HepG2 (cell line): Measurements from ENCODE around the gene SMIM1. TPM values are rescaled to one million over a fixed set of nuclear protein-coding genes. Genes with fewer than 3 reads are reported as not detected.

Experiments used
- AKAP8 ChIP-seq: sonication (generic); formaldehyde crosslinking; IDR thresholded peaks from 2 replicates; pipeline ENCODE4 v1.5.1; 2020; ENCODE audit warnings: mild to moderate bottlenecking, missing genetic modification reagents
- HOXA5 ChIP-seq: sonication (generic); formaldehyde crosslinking; IDR thresholded peaks from 2 replicates; pipeline ENCODE4 v1.4.0; 2020; ENCODE audit warnings: missing genetic modification reagents
- HOXA7 ChIP-seq: sonication (generic); formaldehyde crosslinking; IDR thresholded peaks from 2 replicates; pipeline ENCODE4 v1.8.1; 2022; ENCODE audit warnings: mild to moderate bottlenecking, missing genetic modification reagents, moderate library complexity
- ISL2 ChIP-seq: sonication (generic); formaldehyde crosslinking; IDR thresholded peaks from 2 replicates; pipeline ENCODE4 v1.5.0; 2020; ENCODE audit warnings: missing genetic modification reagents
- POLR2A ChIP-seq, 2 experiments: IDR thresholded peaks; 2 replicates each; pipeline ENCODE4 v1.6.1; 2011; ENCODE audit warnings: low read depth in 2 of 2, low read length in 2 of 2, mild to moderate bottlenecking in 1 of 2, moderate library complexity in 1 of 2; ENCODE audit not compliant: insufficient read depth in 1 of 2
- SUZ12 ChIP-seq: fragments of 150-350 bp; IDR thresholded peaks from 2 replicates; pipeline ENCODE4 v1.6.1; 2014; ENCODE audit warnings: low read depth, low read length
- ZBTB38 ChIP-seq: sonication (generic); formaldehyde crosslinking; IDR thresholded peaks from 2 replicates; pipeline ENCODE4 v1.5.1; 2020; ENCODE audit warnings: mild to moderate bottlenecking, missing genetic modification reagents
- ZKSCAN1 ChIP-seq: fragments of 150-350 bp; IDR thresholded peaks from 2 replicates; pipeline ENCODE4 v1.6.1; 2014; ENCODE audit warnings: low read length
- ZNF138 ChIP-seq: sonication (generic); formaldehyde crosslinking; IDR thresholded peaks from 2 replicates; pipeline ENCODE4 v1.5.0; 2020; ENCODE audit warnings: mild to moderate bottlenecking, low read depth, missing genetic modification reagents
- ZNF556 ChIP-seq: sonication (generic); formaldehyde crosslinking; IDR thresholded peaks from 2 replicates; pipeline ENCODE4 v1.4.0; 2020; ENCODE audit warnings: mild to moderate bottlenecking, missing genetic modification reagents, borderline replicate concordance
- ZSCAN9 ChIP-seq: IDR thresholded peaks from 2 replicates; pipeline ENCODE4 v1.6.1; 2016; ENCODE audit warnings: borderline replicate concordance
- polyA plus RNA-seq, 8 experiments: library from polyadenylated mRNA; depleted of rRNA in 3 of 8; stranded (reverse) in 7 of 8; unstranded in 1 of 8; fragments of >200 nt; fragmentation: Illumina TruSeq in 4 of 8; extraction: Trizol in 4 of 8; gene quantifications; 2 replicates each; pipeline versions ENCODE4 v1.2.1 to v1.2.3, GENCODE V29; 2011 to 2016; ENCODE audit warnings: low read depth in 4 of 8, missing spikeins in 1 of 8, mixed read lengths in 1 of 8; ENCODE audit not compliant: insufficient read depth in 1 of 8
- total RNA-seq, 5 experiments: library from RNA; depleted of rRNA; stranded (reverse); fragments of >200 nt; fragmentation: Illumina TruSeq; extraction: Trizol; gene quantifications; 2 replicates each; pipeline ENCODE4 v1.2.3, GENCODE V29; 2016; ENCODE audit warnings: low read depth in 1 of 5
- TF ChIP-seq, protein P1 (sequence below): sonication (generic); formaldehyde crosslinking; IDR thresholded peaks from 2 replicates; pipeline ENCODE4 v1.8.0; 2022; ENCODE audit warnings: mild to moderate bottlenecking, missing genetic modification reagents
- TF ChIP-seq, protein P2 (sequence below): sonication (generic); formaldehyde crosslinking; IDR thresholded peaks from 2 replicates; pipeline ENCODE4 v1.4.0; 2020; ENCODE audit warnings: missing genetic modification reagents
- TF ChIP-seq, protein P3 (sequence below): sonication (generic); formaldehyde crosslinking; IDR thresholded peaks from 2 replicates; pipeline ENCODE4 v1.5.1; 2020; ENCODE audit warnings: mild to moderate bottlenecking, missing genetic modification reagents, borderline replicate concordance
- TF ChIP-seq, protein P4 (sequence below): sonication (generic); formaldehyde crosslinking; conservative IDR thresholded peaks from 2 replicates; pipeline ENCODE4 v1.8.1; 2023; ENCODE audit warnings: missing genetic modification reagents
- TF ChIP-seq, protein P5 (sequence below): sonication (generic); formaldehyde crosslinking; IDR thresholded peaks from 2 replicates; pipeline ENCODE4 v1.8.0; 2022; ENCODE audit warnings: missing genetic modification reagents, mild to moderate bottlenecking, borderline replicate concordance

Gene SMIM1
- total and polyA plus RNA-seq, 2 of the 13 experiments (the other 11 are each of a cell fraction or from before 2014, with no cell fraction given), result 12.4 to 56.3 TPM

DNA sequence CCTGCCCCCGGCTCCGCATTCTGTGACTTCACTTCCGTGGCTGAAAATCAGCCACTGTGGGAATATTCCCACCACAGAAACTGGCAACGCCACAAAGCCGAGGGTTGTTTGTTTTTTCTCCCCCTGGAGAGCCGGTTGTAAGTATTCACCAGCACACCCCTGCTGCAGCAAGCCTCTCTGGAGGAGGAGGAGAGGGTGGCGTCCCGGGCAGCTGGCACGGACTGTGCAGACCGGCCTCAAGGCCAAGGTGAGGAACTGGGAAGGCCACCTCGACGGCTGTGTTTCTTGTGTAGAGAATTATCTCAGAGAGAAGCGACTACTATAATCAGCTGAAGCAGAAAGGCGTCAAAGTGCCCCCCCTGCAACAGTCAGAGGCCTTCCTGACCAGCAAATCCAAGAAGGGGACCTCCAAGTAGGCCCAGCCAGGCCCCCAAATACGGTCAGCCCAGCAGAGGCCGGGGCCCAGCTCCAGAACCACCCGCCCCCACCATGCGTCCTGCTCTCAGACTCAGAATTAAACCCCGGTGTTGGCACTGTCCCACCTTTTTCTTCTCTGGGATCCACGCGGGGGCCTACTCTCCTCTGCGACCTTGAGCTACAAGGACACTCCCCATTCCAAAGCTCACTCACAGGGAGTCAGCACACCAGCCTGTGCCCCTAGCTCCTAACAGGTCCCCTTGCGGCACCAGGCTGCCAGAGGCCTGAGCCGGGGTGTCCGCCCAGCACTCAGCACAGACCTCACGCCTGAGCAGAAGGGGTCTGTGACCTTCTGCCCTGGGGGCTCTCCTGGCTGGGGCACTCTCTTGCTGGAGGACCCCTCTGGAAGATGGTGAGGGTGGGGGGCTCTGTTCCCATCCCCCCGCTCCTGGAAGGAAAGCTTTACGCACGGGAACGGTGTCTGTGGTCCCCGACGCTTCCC, 1.2 kb upstream of the SMIM1 start (continued):
- TF ChIP-seq SUZ12 (no peak), AKAP8 (no peak), ISL2 (CRISPR knock-in tag) (peak; percentile 18; the same call in 1 of the 2 replicates), ZNF138 (CRISPR knock-in tag) (peak; percentile 78; the same call in 1 of the 2 replicates), HOXA7 (CRISPR knock-in tag) (no peak), HOXA5 (0 out of 2 replicates have a peak, but pooled peaks have one; percentile 14), ZSCAN9 (CRISPR knock-in tag) (no peak; the same call in 1 of the 2 replicates), ZNF556 (CRISPR knock-in tag) (no peak), POLR2A (IDR thresholded peaks at IDR 0.05; ENCODE audit: insufficient read depth in 1 of 2, low read depth in 2 of 2, low read length in 2 of 2) (peak in 1 of 2 experiments; percentile 81; a peak in 2 of 4 replicates), ZBTB38 (no peak), ZKSCAN1 (no peak)
- TF ChIP-seq, protein P1, sequence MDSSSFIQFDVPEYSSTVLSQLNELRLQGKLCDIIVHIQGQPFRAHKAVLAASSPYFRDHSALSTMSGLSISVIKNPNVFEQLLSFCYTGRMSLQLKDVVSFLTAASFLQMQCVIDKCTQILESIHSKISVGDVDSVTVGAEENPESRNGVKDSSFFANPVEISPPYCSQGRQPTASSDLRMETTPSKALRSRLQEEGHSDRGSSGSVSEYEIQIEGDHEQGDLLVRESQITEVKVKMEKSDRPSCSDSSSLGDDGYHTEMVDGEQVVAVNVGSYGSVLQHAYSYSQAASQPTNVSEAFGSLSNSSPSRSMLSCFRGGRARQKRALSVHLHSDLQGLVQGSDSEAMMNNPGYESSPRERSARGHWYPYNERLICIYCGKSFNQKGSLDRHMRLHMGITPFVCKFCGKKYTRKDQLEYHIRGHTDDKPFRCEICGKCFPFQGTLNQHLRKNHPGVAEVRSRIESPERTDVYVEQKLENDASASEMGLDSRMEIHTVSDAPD (CRISPR knock-in tag), result 0 out of 2 replicates have a peak, but pooled peaks have one; percentile 61
- TF ChIP-seq, protein P2, sequence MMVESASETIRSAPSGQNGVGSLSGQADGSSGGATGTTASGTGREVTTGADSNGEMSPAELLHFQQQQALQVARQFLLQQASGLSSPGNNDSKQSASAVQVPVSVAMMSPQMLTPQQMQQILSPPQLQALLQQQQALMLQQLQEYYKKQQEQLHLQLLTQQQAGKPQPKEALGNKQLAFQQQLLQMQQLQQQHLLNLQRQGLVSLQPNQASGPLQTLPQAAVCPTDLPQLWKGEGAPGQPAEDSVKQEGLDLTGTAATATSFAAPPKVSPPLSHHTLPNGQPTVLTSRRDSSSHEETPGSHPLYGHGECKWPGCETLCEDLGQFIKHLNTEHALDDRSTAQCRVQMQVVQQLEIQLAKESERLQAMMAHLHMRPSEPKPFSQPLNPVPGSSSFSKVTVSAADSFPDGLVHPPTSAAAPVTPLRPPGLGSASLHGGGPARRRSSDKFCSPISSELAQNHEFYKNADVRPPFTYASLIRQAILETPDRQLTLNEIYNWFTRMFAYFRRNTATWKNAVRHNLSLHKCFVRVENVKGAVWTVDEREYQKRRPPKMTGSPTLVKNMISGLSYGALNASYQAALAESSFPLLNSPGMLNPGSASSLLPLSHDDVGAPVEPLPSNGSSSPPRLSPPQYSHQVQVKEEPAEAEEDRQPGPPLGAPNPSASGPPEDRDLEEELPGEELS (CRISPR knock-in tag), result no peak
- TF ChIP-seq, protein P3, sequence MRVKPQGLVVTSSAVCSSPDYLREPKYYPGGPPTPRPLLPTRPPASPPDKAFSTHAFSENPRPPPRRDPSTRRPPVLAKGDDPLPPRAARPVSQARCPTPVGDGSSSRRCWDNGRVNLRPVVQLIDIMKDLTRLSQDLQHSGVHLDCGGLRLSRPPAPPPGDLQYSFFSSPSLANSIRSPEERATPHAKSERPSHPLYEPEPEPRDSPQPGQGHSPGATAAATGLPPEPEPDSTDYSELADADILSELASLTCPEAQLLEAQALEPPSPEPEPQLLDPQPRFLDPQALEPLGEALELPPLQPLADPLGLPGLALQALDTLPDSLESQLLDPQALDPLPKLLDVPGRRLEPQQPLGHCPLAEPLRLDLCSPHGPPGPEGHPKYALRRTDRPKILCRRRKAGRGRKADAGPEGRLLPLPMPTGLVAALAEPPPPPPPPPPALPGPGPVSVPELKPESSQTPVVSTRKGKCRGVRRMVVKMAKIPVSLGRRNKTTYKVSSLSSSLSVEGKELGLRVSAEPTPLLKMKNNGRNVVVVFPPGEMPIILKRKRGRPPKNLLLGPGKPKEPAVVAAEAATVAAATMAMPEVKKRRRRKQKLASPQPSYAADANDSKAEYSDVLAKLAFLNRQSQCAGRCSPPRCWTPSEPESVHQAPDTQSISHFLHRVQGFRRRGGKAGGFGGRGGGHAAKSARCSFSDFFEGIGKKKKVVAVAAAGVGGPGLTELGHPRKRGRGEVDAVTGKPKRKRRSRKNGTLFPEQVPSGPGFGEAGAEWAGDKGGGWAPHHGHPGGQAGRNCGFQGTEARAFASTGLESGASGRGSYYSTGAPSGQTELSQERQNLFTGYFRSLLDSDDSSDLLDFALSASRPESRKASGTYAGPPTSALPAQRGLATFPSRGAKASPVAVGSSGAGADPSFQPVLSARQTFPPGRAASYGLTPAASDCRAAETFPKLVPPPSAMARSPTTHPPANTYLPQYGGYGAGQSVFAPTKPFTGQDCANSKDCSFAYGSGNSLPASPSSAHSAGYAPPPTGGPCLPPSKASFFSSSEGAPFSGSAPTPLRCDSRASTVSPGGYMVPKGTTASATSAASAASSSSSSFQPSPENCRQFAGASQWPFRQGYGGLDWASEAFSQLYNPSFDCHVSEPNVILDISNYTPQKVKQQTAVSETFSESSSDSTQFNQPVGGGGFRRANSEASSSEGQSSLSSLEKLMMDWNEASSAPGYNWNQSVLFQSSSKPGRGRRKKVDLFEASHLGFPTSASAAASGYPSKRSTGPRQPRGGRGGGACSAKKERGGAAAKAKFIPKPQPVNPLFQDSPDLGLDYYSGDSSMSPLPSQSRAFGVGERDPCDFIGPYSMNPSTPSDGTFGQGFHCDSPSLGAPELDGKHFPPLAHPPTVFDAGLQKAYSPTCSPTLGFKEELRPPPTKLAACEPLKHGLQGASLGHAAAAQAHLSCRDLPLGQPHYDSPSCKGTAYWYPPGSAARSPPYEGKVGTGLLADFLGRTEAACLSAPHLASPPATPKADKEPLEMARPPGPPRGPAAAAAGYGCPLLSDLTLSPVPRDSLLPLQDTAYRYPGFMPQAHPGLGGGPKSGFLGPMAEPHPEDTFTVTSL (CRISPR knock-in tag), result no peak
- TF ChIP-seq, protein P4, sequence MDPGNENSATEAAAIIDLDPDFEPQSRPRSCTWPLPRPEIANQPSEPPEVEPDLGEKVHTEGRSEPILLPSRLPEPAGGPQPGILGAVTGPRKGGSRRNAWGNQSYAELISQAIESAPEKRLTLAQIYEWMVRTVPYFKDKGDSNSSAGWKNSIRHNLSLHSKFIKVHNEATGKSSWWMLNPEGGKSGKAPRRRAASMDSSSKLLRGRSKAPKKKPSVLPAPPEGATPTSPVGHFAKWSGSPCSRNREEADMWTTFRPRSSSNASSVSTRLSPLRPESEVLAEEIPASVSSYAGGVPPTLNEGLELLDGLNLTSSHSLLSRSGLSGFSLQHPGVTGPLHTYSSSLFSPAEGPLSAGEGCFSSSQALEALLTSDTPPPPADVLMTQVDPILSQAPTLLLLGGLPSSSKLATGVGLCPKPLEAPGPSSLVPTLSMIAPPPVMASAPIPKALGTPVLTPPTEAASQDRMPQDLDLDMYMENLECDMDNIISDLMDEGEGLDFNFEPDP (CRISPR knock-in tag), result 0 out of 2 replicates have a peak, but pooled peaks have one; percentile 76
- TF ChIP-seq, protein P5, sequence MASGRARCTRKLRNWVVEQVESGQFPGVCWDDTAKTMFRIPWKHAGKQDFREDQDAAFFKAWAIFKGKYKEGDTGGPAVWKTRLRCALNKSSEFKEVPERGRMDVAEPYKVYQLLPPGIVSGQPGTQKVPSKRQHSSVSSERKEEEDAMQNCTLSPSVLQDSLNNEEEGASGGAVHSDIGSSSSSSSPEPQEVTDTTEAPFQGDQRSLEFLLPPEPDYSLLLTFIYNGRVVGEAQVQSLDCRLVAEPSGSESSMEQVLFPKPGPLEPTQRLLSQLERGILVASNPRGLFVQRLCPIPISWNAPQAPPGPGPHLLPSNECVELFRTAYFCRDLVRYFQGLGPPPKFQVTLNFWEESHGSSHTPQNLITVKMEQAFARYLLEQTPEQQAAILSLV (CRISPR knock-in tag), result peak; percentile 33; the same call in 1 of the 2 replicates
